ENCODE results near the gene BABAM2. TPM values are rescaled to one million over a fixed set of nuclear protein-coding genes. Genes with fewer than 3 reads are reported as not detected.

BABAM2 gene
- total RNA-seq, 4 donors from 2014 or later: 57.2 to 72.2 (median 67.5) TPM

GRCh38 chr2:28352610-28353195 is 462.2 kb downstream of the BABAM2 start:
- ATAC-seq (no peak), DNase-seq (no peak)
- Histone ChIP-seq H3K27ac (peak overlapping the region in 1 of 4 donors; percentile 13), H3K4me1 (peaks cover 20 to 23% of the 10 kb centered on the region in 2 donors), H3K36me3 (no peaks in the 10 kb centered on the region), H3K4me3 (no peak overlapping the region), H3K9me3 (no peaks in the 10 kb centered on the region), H3K27me3 (no peaks in the 10 kb centered on the region)
- in situ Hi-C loops (cut with MboI; ENCODE audit: low sequenced_read_pairs in 4 of 4) (no loop called here), intact Hi-C loops (cut with DNase I; ENCODE audit: low total_unique reads) (no loop called here)
- TF ChIP-seq CTCF (IDR thresholded peaks at IDR 0.05 in 4 of 5, conservative IDR thresholded peaks at IDR 0.05 in 1 of 5) (no peak), POLR2A (IDR thresholded peaks at IDR 0.05) (no peak)

- Histone ChIP-seq H3K4me1 (peaks cover 16 to 19% of the 10 kb centered on the region in 2 donors), H3K27ac (peak overlapping the region; percentile 82 to 93 (median 88)), H3K27me3 (no peaks in the 10 kb centered on the region), H3K4me3 (no peak overlapping the region), H3K9me3 (no peaks in the 10 kb centered on the region), H3K36me3 (no peaks in the 10 kb centered on the region)
- in situ Hi-C loops (cut with MboI; ENCODE audit: low sequenced_read_pairs in 4 of 4) (no loop called here), intact Hi-C loops (cut with DNase I; ENCODE audit: low total_unique reads) (no loop called here)
- ATAC-seq: no peak
- DNase-seq: no peak
- TF ChIP-seq POLR2A (IDR thresholded peaks at IDR 0.05): no peak
- no peak for TF ChIP-seq CTCF (IDR thresholded peaks at IDR 0.05 in 4 of 5, conservative IDR thresholded peaks at IDR 0.05 in 1 of 5)
Observed at GRCh38 chr2:28354920-28355520, 464.5 kb downstream of the BABAM2 start.

- intact Hi-C loops (cut with DNase I; ENCODE audit: low total_unique reads): loop anchor here (1.0 kb wide), 1 partner anchor 36 kb away; no protein-coding TSS in a partner anchor
- Histone ChIP-seq H3K27me3 (no peaks in the 10 kb centered on the region), H3K9me3 (no peaks in the 10 kb centered on the region), H3K27ac (peak overlapping the region; percentile 82 to 93 (median 88)), H3K4me3 (no peak overlapping the region), H3K4me1 (peaks cover 16 to 19% of the 10 kb centered on the region in 2 donors), H3K36me3 (no peaks in the 10 kb centered on the region)
- ATAC-seq (peak; percentile 11 to 31), DNase-seq (peak in 1 of 2 donors; percentile 60)
- TF ChIP-seq POLR2A (IDR thresholded peaks at IDR 0.05) (no peak), CTCF (IDR thresholded peaks at IDR 0.05 in 4 of 5, conservative IDR thresholded peaks at IDR 0.05 in 1 of 5) (no peak)
- in situ Hi-C loops (cut with MboI; ENCODE audit: low sequenced_read_pairs in 4 of 4): no loop called here
Observed at GRCh38 chr2:28355521-28356094, 465.1 kb downstream of the BABAM2 start.

- Histone ChIP-seq H3K36me3 (no peaks in the 10 kb centered on the region), H3K27me3 (no peaks in the 10 kb centered on the region), H3K4me1 (peaks cover 16 to 19% of the 10 kb centered on the region in 2 donors), H3K4me3 (no peak overlapping the region), H3K9me3 (no peaks in the 10 kb centered on the region), H3K27ac (peak overlapping the region; percentile 82 to 93 (median 88))
- intact Hi-C loops (cut with DNase I; ENCODE audit: low total_unique reads): loop anchor here (1.0 kb wide), 1 partner anchor 35 kb away; no protein-coding TSS in a partner anchor
- in situ Hi-C loops (cut with MboI; ENCODE audit: low sequenced_read_pairs in 4 of 4): no loop called here
- no peak for TF ChIP-seq CTCF (IDR thresholded peaks at IDR 0.05 in 4 of 5, conservative IDR thresholded peaks at IDR 0.05 in 1 of 5)
- TF ChIP-seq POLR2A (IDR thresholded peaks at IDR 0.05): peak in 1 of 2 donors; percentile 23
- DNase-seq (peak; percentile 71 to 90), ATAC-seq (peak; percentile 75 to 83)
Observed at GRCh38 chr2:28356095-28356911, 465.8 kb downstream of the BABAM2 start.

Measured in gastrocnemius medialis (tissue), 4 donors.